Measurements from ENCODE around the gene CAMTA1. TPM values are rescaled to one million over a fixed set of nuclear protein-coding genes. Genes with fewer than 3 reads are reported as not detected.

CAMTA1 gene
- total and polyA plus RNA-seq, 9 of the 15 experiments (the other 6 are each of a cell fraction or from before 2014, with no cell fraction given) = 43.9 to 161 (median 65.9) TPM

DNA sequence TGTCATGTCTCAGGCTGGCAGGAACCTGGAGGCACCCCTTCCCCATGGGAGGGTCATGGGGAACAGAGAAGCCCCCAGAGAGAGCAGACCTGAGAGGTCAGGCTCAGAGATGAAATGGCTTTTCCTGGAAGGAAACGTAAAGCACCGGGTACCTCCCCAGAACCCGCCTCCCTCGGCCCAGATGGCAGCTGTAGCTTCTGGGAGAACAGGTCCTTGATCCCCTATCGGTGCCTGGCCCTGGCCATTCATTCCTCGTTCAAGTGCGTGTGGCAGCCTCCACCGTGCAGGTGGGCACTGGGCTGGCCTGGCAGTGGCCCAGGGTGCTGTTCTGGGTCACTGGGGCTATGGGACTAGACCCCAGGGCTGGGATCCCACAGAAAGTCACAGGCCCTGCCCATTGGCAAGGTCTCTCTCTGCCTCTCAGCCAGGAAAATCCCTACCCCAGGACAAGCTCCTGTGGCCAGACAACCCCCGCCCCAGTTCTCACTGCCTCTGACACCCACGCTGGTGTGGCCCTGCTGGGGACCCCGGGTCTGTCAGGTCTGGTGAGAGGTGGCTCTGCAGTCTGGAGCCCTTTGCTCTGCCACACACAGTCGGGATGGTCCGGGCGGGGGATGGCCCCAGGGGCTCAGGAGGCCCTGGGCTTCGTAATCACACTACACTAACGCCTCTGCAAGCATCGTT lies 802.7 kb downstream of the CAMTA1 start:
- Histone ChIP-seq H3K4me3 (no peak overlapping the region), H3K36me3 (ENCODE audit: control insufficient read depth, insufficient read depth, low read length) (no peaks in the 10 kb centered on the region), H3K9ac (ENCODE audit: insufficient read depth in 1 of 2, low read depth in 2 of 2, low read length in 2 of 2) (no peak overlapping the region), H3K27ac (ENCODE audit: extremely low read depth, low read depth, low read length) (no peak overlapping the region), H3K9me1 (ENCODE audit: control insufficient read depth, insufficient read depth, low read length) (no peaks in the 10 kb centered on the region), H3K9me3 (replicated peaks; ENCODE audit: control insufficient read depth, insufficient read depth, low read depth, low read length) (no peaks in the 10 kb centered on the region), H4K20me1 (replicated peaks; ENCODE audit: control insufficient read depth, insufficient read depth, low read length) (peaks cover 27% of the 10 kb centered on the region), H3K4me1 (replicated peaks in 1 of 2; ENCODE audit: control insufficient read depth in 2 of 2, insufficient read depth in 2 of 2, low read length in 2 of 2) (peaks cover 10 to 14% of the 10 kb centered on the region in 2 experiments; a peak in 4 of 5 replicates), H3K79me2 (ENCODE audit: control insufficient read depth, insufficient read depth, low read length) (no peaks in the 10 kb centered on the region), H3K4me2 (ENCODE audit: insufficient read depth, low read length) (no peak overlapping the region), H3K27me3 (ENCODE audit: control insufficient read depth in 2 of 2, insufficient read depth in 2 of 2, low read length in 2 of 2) (peaks cover 54 to 90% of the 10 kb centered on the region in 2 experiments), H2AFZ (ENCODE audit: low read depth, low read length) (no peak overlapping the region)
- in situ Hi-C loops (cut with MboI) = no loop called here
- ChIA-PET CTCF (ENCODE audit: low intra/inter-chr PET ratio) (no interaction called here), POLR2A (no interaction called here)
- DNase-seq (ENCODE audit: extremely low read depth in 1 of 4, low spot score in 3 of 4) (no peak), ATAC-seq (no peak), FAIRE-seq (no peak)
- no TSS peak for BruUV-seq (replicated peaks)
- WGBS (ENCODE audit: insufficient coverage, low coverage, missing lambda C conversion rate) = 0% methylated on average over 17 of the region's 17 CpGs
- TF ChIP-seq HMGN3 (IDR thresholded peaks at IDR 0.05; ENCODE audit: borderline replicate concordance, extremely low read depth, insufficient read length, low read depth, low read length) = no peak
- no peak for TF ChIP-seq ZKSCAN1 (IDR thresholded peaks at IDR 0.05; ENCODE audit: low read depth, low read length)
- TF ChIP-seq, protein P1, sequence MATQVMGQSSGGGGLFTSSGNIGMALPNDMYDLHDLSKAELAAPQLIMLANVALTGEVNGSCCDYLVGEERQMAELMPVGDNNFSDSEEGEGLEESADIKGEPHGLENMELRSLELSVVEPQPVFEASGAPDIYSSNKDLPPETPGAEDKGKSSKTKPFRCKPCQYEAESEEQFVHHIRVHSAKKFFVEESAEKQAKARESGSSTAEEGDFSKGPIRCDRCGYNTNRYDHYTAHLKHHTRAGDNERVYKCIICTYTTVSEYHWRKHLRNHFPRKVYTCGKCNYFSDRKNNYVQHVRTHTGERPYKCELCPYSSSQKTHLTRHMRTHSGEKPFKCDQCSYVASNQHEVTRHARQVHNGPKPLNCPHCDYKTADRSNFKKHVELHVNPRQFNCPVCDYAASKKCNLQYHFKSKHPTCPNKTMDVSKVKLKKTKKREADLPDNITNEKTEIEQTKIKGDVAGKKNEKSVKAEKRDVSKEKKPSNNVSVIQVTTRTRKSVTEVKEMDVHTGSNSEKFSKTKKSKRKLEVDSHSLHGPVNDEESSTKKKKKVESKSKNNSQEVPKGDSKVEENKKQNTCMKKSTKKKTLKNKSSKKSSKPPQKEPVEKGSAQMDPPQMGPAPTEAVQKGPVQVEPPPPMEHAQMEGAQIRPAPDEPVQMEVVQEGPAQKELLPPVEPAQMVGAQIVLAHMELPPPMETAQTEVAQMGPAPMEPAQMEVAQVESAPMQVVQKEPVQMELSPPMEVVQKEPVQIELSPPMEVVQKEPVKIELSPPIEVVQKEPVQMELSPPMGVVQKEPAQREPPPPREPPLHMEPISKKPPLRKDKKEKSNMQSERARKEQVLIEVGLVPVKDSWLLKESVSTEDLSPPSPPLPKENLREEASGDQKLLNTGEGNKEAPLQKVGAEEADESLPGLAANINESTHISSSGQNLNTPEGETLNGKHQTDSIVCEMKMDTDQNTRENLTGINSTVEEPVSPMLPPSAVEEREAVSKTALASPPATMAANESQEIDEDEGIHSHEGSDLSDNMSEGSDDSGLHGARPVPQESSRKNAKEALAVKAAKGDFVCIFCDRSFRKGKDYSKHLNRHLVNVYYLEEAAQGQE (IDR thresholded peaks at IDR 0.05; ENCODE audit: borderline replicate concordance) = no peak
- TF ChIP-seq, protein P1 (CRISPR knock-in tag; IDR thresholded peaks at IDR 0.05; ENCODE audit: low read depth) = no peak
- no peak for TF ChIP-seq SETDB1 (IDR thresholded peaks at IDR 0.05; ENCODE audit: low read length)
- no peak for TF ChIP-seq GATAD2B (IDR thresholded peaks at IDR 0.05; ENCODE audit: borderline replicate concordance)
- intact Hi-C loops (cut with micrococcal nuclease) = no loop called here
